ENCODE data around the gene PKP1. TPM values are rescaled to one million over a fixed set of nuclear protein-coding genes. Genes with fewer than 3 reads are reported as not detected.

Gene PKP1
- total and polyA plus RNA-seq, 3 donors from 2014 or later: 0.11 to 0.63 (median 0.50) TPM

DNA sequence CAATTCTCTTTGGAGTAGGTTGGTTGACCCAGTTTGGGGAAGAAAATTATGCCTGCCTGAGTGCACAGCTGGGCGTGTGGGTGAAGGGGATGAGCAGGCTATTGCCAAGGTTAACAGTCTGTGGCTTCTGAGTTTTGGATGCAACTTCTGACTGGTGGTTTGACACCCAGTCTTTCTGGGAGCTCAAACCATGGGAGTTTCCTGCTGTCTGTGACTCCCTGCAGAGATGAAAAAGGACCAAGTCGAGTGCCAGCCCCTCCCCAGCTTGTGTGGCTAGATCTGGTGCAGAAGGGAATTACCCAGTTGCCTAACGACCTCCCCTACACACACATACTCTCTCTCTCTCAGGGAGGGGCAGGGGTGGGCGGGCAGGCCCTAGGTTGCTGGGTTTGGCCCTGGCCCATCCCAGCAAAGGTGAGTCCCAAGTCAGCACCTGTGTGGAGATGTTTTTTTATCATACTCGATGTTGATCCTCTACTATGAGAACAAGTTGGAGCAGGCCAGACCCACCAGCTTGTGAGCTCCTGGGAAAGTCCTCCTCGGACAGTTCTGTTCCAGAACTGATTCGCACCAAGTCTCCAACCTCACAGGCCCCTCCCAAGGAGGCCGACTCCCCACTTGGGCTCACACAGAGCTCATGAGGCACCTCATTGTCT is 28.2 kb downstream of the PKP1 start:
- H3K27me3 ChIP-seq: no peaks in the 10 kb centered on the region
- WGBS, 2 donors: 69 to 80% methylated on average over 5 to 8 of the region's 8 CpGs
- TF ChIP-seq POLR2A (IDR thresholded peaks at IDR 0.05) (no peak), CTCF (IDR thresholded peaks at IDR 0.05) (no peak)
- H3K36me3 ChIP-seq (ENCODE audit: low read depth, missing control alignments): no peaks in the 10 kb centered on the region
- no peaks in the 10 kb centered on the region for H3K9me3 ChIP-seq
- no peak overlapping the region for H3K27ac ChIP-seq
- peaks cover 6% of the 10 kb centered on the region for H3K4me1 ChIP-seq
- DNase-seq: no peak
- no peak overlapping the region for H3K4me3 ChIP-seq
- intact Hi-C loops (cut with DNase I; ENCODE audit: low total_unique reads): no loop called here

- no peak for DNase-seq
- Histone ChIP-seq H3K9me3 (no peaks in the 10 kb centered on the region), H3K27ac (no peak overlapping the region), H3K4me3 (no peak overlapping the region), H3K36me3 (ENCODE audit: low read depth, missing control alignments) (no peaks in the 10 kb centered on the region), H3K4me1 (peaks cover 6% of the 10 kb centered on the region), H3K27me3 (no peaks in the 10 kb centered on the region)
- intact Hi-C loops (cut with DNase I; ENCODE audit: low total_unique reads): no loop called here
- WGBS, 2 donors: 71 to 89% methylated on average over 7 of the region's 7 CpGs
- TF ChIP-seq POLR2A (IDR thresholded peaks at IDR 0.05): no peak
- no peak for TF ChIP-seq CTCF (IDR thresholded peaks at IDR 0.05)
Measured at GRCh38 chr1:201312298-201312697, 29.0 kb downstream of the PKP1 start.

DNA sequence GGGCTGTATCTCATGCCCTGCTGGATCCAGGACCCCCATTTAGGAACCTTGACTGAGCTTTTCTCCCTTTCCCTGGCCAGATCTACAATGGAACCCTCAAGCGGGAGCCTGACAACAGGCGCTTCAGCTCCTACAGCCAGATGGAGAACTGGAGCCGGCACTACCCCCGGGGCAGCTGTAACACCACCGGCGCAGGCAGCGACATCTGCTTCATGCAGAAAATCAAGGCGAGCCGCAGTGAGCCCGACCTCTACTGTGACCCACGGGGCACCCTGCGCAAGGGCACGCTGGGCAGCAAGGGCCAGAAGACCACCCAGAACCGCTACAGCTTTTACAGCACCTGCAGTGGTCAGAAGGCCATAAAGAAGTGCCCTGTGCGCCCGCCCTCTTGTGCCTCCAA is 29.8 kb downstream of the PKP1 start:
- H3K4me3 ChIP-seq: no peak overlapping the region
- H3K27me3 ChIP-seq: no peaks in the 10 kb centered on the region
- 89 to 100% methylated on average over 2 to 16 of the region's 16 CpGs for WGBS, 2 donors
- H3K4me1 ChIP-seq: peaks cover 6% of the 10 kb centered on the region
- H3K27ac ChIP-seq: no peak overlapping the region
- H3K36me3 ChIP-seq (ENCODE audit: low read depth, missing control alignments): no peaks in the 10 kb centered on the region
- intact Hi-C loops (cut with DNase I; ENCODE audit: low total_unique reads): no loop called here
- no peak for TF ChIP-seq CTCF (IDR thresholded peaks at IDR 0.05)
- TF ChIP-seq POLR2A (IDR thresholded peaks at IDR 0.05): no peak
- no peak for DNase-seq
- H3K9me3 ChIP-seq: no peaks in the 10 kb centered on the region

DNA sequence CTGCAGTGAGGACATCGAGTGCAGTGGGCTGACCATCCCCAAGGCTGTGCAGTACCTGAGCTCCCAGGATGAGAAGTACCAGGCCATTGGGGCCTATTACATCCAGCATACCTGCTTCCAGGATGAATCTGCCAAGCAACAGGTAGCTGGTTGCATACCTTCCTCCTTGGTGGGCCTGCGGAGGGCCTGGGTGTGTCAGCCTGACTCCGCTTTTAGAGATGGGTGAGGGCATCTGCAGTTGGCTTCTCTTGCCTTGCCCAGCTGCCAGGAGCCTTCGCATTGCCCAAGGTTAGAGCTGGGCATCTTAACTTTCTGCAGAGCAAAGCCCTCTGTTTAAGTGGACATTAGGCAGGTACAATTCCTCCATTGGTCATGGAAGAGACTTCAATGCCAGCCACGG is 33.2 kb downstream of the PKP1 start:
- Histone ChIP-seq H3K4me3 (no peak overlapping the region), H3K9me3 (no peaks in the 10 kb centered on the region), H3K27ac (no peak overlapping the region), H3K27me3 (no peaks in the 10 kb centered on the region), H3K36me3 (ENCODE audit: low read depth, missing control alignments) (no peaks in the 10 kb centered on the region), H3K4me1 (no peaks in the 10 kb centered on the region)
- no peak for DNase-seq
- no peak for TF ChIP-seq POLR2A (IDR thresholded peaks at IDR 0.05)
- TF ChIP-seq CTCF (IDR thresholded peaks at IDR 0.05): no peak
- WGBS, 2 donors: 92 to 96% methylated on average over 3 to 5 of the region's 5 CpGs
- intact Hi-C loops (cut with DNase I; ENCODE audit: low total_unique reads): no loop called here

DNA sequence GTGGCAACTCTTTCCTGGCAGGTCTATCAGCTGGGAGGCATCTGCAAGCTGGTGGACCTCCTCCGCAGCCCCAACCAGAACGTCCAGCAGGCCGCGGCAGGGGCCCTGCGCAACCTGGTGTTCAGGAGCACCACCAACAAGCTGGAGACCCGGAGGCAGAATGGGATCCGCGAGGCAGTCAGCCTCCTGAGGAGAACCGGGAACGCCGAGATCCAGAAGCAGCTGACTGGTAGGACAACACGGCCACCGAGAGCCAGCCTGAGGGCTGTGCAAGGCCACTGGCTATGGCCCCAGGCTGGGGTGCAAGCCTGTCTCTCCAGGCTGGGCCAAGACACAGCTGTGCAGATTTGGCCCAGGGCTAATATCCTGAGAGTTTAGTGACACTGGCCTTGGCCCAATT is 34.2 kb downstream of the PKP1 start:
- DNase-seq: no peak
- no peak overlapping the region for H3K4me3 ChIP-seq
- H3K27me3 ChIP-seq: no peaks in the 10 kb centered on the region
- no peak for TF ChIP-seq CTCF (IDR thresholded peaks at IDR 0.05)
- no peak for TF ChIP-seq POLR2A (IDR thresholded peaks at IDR 0.05)
- 88 to 92% methylated on average over 8 to 13 of the region's 13 CpGs for WGBS, 2 donors
- H3K4me1 ChIP-seq: no peaks in the 10 kb centered on the region
- intact Hi-C loops (cut with DNase I; ENCODE audit: low total_unique reads): no loop called here
- H3K9me3 ChIP-seq: no peaks in the 10 kb centered on the region
- no peak overlapping the region for H3K27ac ChIP-seq
- H3K36me3 ChIP-seq (ENCODE audit: low read depth, missing control alignments): no peaks in the 10 kb centered on the region

Data from testis (tissue), 3 donors.